A673 (cell line): ENCODE data around the gene NAPB.

Source experiments
- EZH2 ChIP-seq: fragments of 200-600 bp; sonication (generic); IDR thresholded peaks from 2 replicates; pipeline ENCODE4 v1.6.1; 2017; ENCODE audit warnings: borderline replicate concordance, low read depth, mild to moderate bottlenecking, mixed read lengths, antibody characterized with exemption, low read length; ENCODE audit not compliant: poor library complexity, severe bottlenecking
- TF ChIP-seq, protein P1 (sequence below): fragments of 300-800, 200-600 bp; sonication (generic); conservative IDR thresholded peaks from 2 replicates; pipeline ENCODE4 v1.5.1; 2017; ENCODE audit warnings: low read depth, mild to moderate bottlenecking, antibody characterized with exemption, low read length, moderate library complexity, mixed read lengths

DNA sequence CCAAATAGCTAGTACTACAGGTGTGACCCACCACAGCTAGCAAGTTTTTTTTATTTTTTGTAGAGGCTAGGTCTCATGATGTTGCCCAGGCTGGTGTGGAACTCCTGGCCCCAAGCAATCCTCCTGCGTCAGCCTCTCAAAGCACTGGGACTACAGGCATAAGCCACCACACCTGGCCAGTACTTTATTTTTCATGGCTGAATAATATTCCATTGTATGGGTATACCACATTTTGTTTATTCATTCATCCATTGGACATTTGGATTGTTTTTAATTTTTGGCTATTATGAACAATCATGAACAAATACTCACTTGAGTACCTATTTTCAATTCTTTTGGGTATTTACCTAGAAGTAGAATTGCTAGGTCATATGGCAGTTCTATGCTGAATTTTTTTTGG lies 77.7 kb downstream of the NAPB start:
- TF ChIP-seq, protein P1, sequence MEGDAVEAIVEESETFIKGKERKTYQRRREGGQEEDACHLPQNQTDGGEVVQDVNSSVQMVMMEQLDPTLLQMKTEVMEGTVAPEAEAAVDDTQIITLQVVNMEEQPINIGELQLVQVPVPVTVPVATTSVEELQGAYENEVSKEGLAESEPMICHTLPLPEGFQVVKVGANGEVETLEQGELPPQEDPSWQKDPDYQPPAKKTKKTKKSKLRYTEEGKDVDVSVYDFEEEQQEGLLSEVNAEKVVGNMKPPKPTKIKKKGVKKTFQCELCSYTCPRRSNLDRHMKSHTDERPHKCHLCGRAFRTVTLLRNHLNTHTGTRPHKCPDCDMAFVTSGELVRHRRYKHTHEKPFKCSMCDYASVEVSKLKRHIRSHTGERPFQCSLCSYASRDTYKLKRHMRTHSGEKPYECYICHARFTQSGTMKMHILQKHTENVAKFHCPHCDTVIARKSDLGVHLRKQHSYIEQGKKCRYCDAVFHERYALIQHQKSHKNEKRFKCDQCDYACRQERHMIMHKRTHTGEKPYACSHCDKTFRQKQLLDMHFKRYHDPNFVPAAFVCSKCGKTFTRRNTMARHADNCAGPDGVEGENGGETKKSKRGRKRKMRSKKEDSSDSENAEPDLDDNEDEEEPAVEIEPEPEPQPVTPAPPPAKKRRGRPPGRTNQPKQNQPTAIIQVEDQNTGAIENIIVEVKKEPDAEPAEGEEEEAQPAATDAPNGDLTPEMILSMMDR: no peak
- no peak for TF ChIP-seq EZH2
